Body of pancreas (tissue), 4 donors: Measurements from ENCODE around the gene GPR176.

Source experiments
- POLR2A ChIP-seq, 3 donors: fragments of 450-650 bp; IDR thresholded peaks; one replicate each; pipeline ENCODE4 v1.6.1; 2016; ENCODE audit warnings: antibody characterized with exemption in 3 of 3, mild to moderate bottlenecking in 2 of 3
- TF ChIP-seq, protein P1 (sequence below), 7 experiments: fragments of 450-650 bp in 4 of 7; fragments of 200-600 bp in 3 of 7; sonication (generic) in 3 of 7; IDR thresholded peaks; one replicate each; pipeline ENCODE4 v1.5.1; 2016 to 2019; ENCODE audit warnings: antibody characterized with exemption in 7 of 7

DNA sequence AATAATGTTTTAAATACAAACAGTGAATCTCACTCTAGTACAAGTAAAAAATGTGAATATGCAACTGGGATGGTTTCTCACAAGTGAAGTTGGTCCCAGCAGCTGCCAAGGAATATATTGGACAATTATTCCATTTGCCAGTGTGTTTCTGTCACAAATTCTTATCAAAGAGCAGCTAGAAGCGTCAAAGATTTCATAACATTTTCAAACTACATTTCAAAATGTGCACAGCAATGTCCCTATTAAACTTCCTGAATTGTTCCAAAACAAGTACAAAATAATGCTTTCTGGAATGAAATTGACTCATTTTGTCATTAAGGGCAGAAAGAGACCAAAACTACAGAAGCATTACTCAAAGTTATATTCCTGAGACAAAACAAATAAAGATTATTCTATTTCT is 38.3 kb downstream of the GPR176 start:
- no peak for TF ChIP-seq POLR2A (IDR thresholded peaks at IDR 0.05)
- TF ChIP-seq, protein P1, sequence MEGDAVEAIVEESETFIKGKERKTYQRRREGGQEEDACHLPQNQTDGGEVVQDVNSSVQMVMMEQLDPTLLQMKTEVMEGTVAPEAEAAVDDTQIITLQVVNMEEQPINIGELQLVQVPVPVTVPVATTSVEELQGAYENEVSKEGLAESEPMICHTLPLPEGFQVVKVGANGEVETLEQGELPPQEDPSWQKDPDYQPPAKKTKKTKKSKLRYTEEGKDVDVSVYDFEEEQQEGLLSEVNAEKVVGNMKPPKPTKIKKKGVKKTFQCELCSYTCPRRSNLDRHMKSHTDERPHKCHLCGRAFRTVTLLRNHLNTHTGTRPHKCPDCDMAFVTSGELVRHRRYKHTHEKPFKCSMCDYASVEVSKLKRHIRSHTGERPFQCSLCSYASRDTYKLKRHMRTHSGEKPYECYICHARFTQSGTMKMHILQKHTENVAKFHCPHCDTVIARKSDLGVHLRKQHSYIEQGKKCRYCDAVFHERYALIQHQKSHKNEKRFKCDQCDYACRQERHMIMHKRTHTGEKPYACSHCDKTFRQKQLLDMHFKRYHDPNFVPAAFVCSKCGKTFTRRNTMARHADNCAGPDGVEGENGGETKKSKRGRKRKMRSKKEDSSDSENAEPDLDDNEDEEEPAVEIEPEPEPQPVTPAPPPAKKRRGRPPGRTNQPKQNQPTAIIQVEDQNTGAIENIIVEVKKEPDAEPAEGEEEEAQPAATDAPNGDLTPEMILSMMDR (IDR thresholded peaks at IDR 0.05), result no peak
